NCI-H345 treated with DMSO at 0.1 percent for 48 hours (cell line): Measurements from ENCODE around the gene FGF2.
"Not testable (repeated sequence)": the region's sequence is repeated elsewhere in the genome, so short reads cannot be mapped to it uniquely, and the experiment has no call there.

Experiments used
- DNase-seq: peaks from one replicate; lab custom pipeline; 2025; ENCODE audit not compliant: unreplicated experiment; lab: John Stamatoyannopoulos, UW

FGF2 gene

DNA sequence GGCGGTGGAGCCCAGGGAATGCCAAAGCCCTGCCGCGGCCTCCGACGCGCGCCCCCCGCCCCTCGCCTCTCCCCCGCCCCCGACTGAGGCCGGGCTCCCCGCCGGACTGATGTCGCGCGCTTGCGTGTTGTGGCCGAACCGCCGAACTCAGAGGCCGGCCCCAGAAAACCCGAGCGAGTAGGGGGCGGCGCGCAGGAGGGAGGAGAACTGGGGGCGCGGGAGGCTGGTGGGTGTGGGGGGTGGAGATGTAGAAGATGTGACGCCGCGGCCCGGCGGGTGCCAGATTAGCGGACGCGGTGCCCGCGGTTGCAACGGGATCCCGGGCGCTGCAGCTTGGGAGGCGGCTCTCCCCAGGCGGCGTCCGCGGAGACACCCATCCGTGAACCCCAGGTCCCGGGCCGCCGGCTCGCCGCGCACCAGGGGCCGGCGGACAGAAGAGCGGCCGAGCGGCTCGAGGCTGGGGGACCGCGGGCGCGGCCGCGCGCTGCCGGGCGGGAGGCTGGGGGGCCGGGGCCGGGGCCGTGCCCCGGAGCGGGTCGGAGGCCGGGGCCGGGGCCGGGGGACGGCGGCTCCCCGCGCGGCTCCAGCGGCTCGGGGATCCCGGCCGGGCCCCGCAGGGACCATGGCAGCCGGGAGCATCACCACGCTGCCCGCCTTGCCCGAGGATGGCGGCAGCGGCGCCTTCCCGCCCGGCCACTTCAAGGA is at the start of gene FGF2:
FGF2 (plus strand) TSS at position 279 of the 705 bp plus-strand sequence; CDS start at position 623, 344 bp downstream.
- no peak for DNase-seq

DNA sequence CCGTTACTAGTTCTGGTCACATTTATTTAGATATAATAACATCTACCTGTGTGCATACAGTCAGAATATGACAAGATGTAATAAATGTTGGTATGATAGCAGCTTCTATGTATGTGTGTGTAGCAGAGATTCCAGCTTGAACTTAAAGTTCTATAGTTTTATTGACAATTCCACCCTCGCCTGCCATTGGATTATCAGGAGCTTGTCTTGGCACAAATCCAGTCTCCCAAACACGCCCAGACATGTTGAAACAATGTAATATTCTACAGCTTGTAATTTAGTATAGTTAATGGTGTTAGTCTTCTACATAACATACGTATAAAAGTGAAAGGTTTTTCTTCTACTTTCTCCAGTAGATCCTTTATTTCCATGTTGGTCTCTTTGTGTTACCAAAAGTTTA is 49.7 kb upstream of the FGF2 start:
- no peak for DNase-seq

DNA sequence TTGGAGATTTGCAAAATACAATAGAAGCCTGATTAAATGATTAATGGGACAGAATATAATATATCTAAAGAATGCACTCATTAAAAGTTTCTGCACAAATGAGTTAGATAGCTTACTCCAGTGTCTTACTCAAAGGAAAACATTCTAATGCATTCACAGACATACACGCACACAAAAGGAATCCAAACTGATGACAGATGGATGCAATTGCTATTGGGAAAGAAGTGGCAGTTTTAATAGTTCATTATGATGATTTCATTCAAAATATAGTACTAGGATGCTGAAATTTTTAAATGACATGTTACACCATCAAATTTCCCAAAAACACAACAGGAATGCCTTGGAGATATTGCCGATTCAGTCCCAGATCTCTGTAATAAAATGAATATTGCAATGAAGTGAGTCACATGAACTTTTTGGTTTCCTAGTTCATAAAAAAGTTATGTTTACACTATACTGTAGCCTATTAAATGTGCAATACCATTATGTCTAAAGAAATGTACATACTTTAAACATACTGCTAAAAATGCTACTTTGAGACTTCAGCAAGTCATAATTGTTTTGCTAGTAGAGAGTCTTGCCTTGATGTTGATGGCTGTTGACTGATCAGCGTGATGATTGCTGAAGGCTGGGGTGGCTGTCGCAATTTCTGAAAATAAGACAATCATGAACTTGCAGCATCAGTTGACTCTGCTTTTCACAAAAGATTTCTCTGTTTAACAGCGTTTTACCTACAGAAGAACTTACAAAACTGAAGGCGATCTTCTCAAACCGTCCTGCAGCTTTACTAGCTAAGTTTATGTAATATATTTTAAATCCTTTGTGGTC is 48.6 kb upstream of the FGF2 start:
- no peak for DNase-seq

DNA sequence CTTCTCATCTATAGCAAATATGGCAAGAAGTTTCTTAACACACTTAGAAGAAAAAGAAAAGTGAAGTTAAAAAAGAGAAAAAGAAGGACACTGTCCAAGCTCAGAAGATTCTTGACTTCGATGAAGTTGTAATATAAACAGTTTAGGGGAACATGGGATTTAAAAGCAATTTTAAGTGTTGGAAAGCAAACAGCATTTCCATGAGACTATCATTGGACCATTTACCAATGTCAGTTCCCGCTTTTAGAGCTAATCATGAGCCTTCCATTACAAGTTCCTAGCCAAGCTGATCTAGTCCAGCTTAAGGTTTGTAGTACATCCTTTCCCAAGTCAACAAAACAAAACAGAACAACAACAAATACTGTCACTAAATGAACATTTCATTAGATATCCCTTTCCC is 45.1 kb upstream of the FGF2 start:
- DNase-seq, result no peak

DNA sequence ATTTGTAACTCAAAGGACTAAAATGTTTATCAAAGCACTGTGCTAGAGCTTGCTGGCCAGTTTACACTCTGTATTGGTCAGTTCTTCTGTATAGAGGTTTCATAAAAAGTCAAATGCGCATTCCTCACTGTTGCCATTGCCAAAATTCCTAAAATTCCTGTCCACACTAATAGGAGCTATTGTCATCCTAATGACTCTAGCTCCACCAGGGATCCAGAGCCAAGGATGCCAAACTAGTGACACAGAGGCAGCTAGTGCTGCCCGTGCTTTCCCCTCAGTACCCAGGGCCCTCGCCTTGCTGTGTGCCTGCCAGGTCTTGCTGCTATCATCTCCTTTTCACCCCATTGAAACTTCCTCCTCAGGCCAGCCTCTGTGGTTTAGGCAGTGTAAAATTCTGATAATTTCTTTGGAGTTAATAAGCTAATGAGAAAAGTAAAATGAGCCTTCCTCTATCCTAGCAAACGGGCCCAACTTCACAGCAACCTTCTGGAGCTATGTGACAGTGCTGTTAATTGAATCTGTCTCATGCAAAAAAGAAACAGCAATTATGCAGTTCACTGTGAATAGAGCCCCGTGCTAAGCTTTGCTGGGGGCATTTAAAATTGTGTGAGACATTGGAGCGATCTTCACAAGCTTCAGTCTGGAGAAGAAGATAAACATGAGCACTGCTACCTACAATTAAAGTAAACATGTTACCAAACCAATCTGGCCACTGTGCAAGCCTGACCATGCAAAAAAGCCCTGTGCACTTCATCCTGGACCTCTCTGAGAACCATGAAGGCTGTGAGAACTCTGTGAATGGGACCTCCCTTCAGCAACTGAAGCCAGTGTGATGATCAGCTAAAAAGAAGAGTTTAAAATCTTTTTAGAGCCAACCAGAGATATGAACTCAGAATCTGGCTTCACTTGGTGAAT is 43.1 kb upstream of the FGF2 start:
- DNase-seq, result no peak

DNA sequence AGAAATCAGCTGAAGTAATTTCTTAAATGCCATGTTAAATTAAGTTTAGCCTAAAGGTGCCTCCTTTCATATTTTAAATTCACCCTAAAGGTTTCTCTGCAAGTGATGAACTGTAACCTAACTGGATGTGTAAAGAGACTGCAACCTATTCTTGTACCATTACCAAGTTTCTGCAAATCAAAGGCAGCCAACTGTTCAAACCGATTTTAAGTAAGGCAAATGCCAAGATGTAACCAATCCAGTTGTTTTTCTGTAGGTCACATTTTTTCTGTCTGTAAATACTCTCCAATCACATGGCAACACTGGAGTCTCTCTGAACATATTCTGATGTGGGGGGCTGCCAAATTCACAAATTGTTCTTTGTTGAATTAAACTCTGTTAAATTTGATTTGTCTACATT is 42.4 kb upstream of the FGF2 start:
- DNase-seq, result no peak

DNA sequence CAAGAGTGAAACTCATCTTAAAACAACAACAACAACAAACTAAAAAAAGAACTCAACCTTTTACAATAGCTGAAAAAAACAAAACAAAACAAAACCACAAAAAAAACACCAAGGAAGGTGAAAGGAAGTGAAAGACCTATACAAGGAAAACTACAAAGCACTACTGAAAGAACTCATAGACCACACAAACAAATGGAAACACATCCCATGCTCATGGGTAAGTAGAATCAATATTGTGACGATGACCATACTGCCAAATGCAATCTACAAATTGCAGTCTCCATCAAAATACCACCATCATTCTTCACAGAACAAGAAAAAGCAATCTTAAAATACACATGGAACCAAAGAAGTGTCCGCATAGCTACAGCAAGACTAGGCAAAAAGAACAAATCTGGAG is 41.5 kb upstream of the FGF2 start:
- DNase-seq, result no peak

DNA sequence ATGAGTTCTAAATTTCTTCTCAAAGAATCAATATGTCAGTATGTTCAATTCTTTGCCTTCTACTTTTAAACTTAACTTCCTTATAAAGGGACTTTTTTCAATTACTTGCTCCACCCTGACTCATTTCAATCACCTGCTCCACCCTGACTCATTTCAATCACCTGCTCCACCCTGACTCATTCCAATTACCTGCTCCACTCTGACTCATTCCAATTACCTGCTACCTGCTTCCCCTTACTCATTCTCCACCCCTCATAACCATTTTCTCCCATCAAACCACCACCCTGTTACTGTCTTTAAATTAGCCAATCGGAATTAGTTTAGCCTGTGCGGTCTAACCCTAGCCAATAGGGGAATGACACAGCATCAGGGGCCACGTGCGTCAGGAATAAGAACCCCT is 40.3 kb upstream of the FGF2 start:
- not testable (repeated sequence) for DNase-seq

DNA sequence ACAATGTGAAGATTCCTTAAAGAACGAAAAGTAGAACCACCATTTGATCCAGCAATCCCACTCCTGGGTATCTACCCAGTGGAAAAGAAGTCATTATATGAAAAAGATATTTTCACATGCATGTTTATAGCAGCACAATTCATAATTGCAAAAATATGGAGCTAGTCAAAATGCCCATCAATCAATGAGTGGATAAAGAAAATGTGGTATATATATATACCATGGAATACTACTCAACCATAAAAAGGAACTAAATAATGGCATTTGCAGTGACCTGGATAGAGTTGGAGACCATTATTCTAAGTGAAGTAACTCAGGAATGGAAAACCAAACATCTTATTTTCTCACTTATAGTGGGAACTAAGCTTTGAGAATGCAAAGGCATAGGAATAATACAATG is 39.7 kb upstream of the FGF2 start:
- not testable (repeated sequence) for DNase-seq

DNA sequence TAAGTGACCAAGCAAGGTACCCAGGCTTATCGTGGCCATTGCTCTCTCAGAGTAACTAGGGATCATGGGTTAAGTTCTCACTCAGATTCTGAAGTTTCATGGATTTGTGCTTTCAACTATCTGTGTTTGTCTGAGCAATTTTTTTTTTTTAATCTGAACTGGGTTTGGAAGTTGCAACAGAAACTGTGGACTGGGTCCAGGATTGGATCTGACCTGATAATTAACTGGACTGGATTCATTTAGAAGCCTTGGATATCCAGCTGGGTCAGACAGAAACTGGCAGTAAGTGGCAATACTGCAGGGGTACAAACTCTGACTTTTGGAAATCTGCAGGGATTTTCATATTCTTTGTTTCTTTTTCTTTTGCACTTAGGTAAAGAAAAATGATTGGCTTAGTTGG is 38.7 kb upstream of the FGF2 start:
- no peak for DNase-seq

DNA sequence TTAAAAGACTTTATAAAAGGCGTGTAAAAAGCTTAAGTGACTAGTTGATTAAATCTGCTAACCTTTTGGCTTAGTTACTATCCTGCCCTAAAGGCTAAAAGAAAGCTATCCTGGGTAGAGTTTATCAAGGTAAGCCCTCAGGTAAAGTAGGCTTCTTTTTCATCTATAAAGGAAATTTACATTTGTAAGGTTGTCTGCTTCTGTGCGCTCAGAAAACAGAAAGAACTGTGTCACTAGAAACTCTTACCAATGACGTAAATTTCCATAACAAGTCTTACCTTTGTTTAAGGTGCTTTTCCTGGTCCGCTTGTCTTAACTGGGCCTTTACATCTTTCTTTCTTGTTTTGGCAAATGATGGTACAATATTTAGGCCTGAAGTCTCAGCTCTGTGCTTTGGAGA is 37.7 kb upstream of the FGF2 start:
- DNase-seq, result no peak

DNA sequence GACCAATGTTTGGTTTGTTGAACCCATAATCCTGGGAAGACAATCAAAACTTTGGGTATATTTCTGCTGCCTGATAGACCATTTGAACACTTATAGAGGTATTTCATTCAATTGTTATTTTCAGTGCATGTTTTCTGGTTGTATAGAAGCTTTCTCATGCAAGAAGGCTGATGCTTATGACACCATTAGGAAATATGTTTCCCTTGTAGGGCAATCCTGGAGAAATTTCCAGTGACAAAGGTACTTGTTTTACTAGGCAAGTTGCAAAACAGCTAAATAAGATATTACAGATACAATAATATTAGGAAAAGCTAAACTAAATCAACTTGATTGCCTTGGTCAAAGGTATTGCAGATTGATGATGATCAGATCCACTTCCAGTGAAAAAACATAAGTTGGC is 32.8 kb upstream of the FGF2 start:
- no peak for DNase-seq

DNA sequence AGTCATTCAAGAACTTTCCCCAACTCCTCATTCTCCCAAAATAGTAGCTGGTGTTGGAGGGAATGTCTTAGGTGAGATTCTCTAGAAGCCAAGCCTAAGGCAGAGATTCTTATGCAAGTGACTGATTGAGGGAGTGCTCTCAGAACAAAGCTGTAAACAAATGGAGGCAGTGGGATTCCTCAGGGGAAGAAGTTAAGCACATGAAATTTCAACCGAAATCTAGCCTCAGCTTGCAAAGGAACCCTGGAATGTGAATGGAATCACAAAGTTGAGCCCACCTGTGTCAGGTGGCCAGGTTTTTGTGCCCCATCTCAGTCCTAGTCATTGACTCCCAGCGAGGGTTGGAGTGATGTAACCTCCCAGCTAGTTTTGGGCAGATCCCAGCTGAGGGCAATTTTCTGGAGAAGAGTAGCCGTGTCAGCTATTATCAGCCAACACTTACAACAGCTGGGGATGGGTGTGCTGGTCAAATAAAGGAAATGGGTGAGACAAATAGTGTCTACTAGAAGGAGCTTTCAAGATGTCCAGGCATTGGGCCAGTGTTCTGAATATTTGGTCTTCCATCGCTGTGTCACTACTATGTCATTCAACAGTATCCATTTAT is 29.7 kb upstream of the FGF2 start:
- no peak for DNase-seq

DNA sequence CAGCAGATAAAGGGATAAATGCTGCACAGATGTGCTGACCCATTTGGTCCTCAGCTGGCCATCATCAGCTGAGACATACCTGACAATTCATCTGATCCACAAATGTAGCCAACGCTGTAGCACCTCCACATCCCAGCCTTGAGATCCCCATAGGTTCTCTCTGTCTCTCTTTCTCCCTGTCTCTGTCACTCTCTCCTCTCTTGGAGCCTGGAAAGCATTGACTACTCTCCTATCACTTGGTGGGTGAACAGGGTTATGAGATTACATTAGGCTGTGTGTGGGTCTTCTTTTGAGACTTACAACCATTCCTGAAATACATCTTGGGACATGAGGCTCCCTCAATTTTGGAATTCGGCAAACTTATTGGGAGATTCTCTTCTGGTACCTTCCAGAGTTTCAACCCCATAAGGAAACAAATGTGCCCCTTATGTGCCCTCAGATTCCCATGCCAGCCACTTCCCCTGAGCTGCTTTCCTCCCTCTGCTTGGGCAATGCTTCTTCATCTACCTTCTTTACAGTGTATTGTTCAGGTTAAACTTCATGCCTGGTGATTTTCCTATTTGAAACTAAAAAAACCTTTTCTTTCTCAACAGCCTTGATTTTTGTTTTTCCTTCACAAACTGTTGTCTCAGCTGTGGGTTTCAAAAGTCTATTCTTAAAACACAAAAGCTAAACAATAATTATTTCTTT is 29.1 kb upstream of the FGF2 start:
- no peak for DNase-seq

DNA sequence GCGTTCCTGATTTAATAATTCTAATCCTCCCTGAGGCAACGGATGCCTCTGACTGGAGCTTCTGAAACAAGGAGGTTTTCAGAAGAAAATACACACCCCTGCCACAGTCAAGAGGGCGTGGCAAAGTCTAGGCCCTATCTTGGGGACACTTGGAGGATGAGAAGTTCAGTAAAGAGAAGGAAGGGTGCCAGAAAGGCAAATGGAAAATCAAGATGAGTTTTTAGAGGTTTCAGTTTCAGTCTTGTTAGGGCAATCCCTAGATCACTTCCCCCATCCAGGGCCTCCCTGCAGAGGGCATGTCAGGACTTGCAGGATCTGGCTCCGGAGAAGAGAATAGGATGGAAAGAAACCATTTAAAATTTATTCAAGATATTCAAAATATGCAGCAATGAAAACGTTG is 28.5 kb upstream of the FGF2 start:
- DNase-seq, result peak; percentile 18

DNA sequence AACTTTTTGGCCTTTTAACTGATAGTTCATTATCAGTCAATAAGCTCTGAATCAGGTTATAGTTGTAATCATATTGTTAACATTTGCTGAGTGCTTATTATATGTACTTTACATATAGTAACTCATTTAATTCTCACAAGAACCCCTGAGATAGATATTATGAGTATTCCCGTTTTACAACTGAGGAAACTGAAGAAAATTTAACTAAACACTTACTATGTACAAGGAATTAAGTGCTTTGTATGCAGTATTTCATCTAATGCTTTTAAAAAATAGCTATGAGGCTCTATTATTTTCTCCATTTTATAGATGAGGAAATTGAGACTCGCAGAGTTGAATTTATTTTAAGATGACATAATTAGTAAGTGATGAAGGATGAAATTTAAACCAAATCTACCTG is 27.7 kb upstream of the FGF2 start:
- DNase-seq, result no peak

DNA sequence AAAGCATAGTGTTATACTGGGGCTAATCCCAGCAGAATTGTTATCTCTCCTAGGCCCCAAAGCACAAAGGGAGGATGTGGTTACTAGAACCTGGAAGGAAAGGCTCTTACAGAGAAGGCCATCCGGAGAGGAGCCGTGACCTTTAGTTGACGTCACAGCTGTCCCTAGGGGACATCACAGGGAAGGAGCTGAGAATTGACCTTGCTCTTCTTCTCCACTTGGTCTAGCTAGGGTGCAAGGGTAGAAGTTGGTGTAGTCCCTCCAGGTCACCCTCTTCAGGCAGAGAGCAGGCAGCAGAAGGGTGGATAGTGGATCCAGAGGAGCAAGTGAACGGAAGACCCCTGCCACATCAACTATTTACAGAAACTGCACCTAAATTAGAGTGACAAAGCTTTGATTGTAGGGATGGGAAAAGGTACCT is 22.8 kb upstream of the FGF2 start:
- no peak for DNase-seq

DNA sequence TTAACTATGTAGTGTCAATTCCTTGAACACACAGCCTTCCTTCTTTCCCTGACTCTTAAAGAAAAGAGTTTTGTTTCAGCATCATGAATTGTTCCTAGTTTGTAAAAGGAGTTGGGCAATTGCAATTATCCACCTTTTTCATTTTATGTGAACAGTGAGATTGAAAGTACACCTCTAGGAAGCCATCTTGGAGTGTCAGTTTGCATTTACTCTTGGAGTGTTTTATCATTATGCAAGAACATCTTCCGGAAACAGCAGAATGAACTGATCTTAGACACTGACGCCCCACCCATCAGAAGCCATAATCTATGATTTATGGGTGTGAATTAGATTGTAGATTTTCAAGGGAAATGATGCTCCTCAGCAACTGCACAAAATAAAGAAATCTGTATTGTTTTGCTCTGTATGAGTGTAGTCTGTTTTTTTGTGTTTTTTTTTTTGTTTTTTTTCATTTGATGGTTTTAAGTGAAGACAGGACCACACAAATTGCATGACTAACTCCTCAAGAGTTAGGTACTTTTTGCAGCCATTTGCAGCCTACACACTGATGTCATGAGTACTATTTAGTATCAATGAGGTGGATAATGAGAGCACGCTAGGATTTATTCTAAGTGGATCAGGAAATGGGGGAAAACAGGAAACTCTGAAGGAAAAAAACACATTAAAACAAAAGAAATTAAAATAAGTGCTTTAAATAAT is 19.5 kb upstream of the FGF2 start:
- no peak for DNase-seq

DNA sequence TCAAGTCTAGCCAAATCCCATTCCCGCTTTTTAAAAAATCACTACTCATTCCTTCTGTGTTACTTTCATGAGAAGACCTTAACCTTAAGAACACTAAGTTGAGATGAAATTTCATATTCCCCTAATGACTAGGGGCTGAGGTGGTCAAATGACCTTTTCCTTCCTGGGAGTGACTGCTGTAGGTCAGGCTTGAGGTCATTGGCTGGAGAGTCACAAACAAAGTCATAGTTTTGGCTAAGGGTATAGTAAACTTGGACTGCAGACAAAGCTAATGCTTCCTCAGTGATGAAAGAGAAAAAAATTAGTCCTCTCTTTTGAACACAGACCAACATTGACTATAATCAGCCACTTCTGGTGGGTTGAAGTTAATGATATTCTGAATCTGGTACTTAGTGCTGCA is 16.0 kb upstream of the FGF2 start:
- DNase-seq, result no peak

DNA sequence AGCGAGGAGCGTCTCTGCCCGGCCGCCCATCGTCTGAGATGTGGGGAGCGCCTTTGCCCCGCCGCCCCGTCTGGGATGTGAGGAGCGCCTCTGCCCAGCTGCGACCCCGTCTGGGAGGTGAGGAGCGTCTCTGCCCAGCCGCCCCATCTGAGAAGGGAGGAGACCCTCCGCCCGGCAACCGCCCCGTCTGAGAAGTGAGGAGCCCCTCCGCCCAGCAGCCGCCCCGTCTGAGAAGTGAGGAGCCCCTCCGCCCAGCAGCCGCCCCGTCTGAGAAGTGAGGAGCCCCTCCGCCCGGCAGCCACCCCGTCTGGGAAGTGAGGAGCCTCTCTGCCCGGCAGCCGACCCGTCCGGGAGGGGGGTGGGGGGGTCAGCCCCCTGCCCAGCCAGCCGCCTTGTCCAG is 14.8 kb upstream of the FGF2 start:
- not testable (repeated sequence) for DNase-seq
